Psoas muscle (tissue), 8 donors: Measurements from ENCODE around the gene BCL2L12. TPM values are rescaled to one million over a fixed set of nuclear protein-coding genes. Genes with fewer than 3 reads are reported as not detected.
A peak's percentile ranks its signal among the peaks of the same experiment; 100 is the strongest.

ENCODE experiments used
- ATAC-seq, 4 donors: fragments of 200-7000 bp; cut with Tn5 transposase; one replicate each; pipeline ENCODE4 v1.9.1; 2020; ENCODE audit warnings: moderate library complexity in 3 of 4, mild to moderate bottlenecking in 2 of 4
- DNase-seq, 2 donors: peaks; one replicate each; pipeline ENCODE4 v3.0.0-alpha.2; 2020
- H3K27ac ChIP-seq: fragments of 200-600 bp; one replicate; pipeline ENCODE4 v1.8.0; 2022
- H3K27me3 ChIP-seq, 3 donors: fragments of 200-600 bp in 1 of 3; one replicate each; pipeline versions ENCODE4 v1.6.1 to v1.8.0; 2013 to 2022; ENCODE audit warnings: low read length in 2 of 3, mild to moderate bottlenecking in 2 of 3, moderate library complexity in 1 of 3; ENCODE audit not compliant: insufficient read depth in 3 of 3
- H3K36me3 ChIP-seq, 2 donors: fragments of 200-600 bp in 1 of 2; one replicate each; pipeline versions ENCODE4 v1.6.1 to v1.8.0; 2013 to 2022; ENCODE audit warnings: low read depth in 1 of 2, mild to moderate bottlenecking in 1 of 2, moderate library complexity in 1 of 2; ENCODE audit not compliant: insufficient read depth in 1 of 2
- H3K4me1 ChIP-seq: fragments of 200-600 bp; one replicate; pipeline ENCODE4 v1.8.0; 2022
- H3K4me3 ChIP-seq: fragments of 200-600 bp; one replicate; pipeline ENCODE4 v1.8.0; 2022; ENCODE audit warnings: mild to moderate bottlenecking
- H3K9me3 ChIP-seq: fragments of 200-600 bp; one replicate; pipeline ENCODE4 v1.8.0; 2022
- CTCF ChIP-seq: fragments of 200-600 bp; IDR thresholded peaks from one replicate; pipeline ENCODE4 v1.8.0; 2022; ENCODE audit warnings: antibody characterized with exemption
- WGBS, 3 donors: extraction: QIAGEN DNeasy Blood & Tissue Kit; methylation state at CpG; one replicate each; pipeline versions ENCODE4 v1.1.6 to v1.1.7; 2013; 5-methylcytosine and 5-hydroxymethylcytosine counted together
- intact Hi-C, 2 donors: fragments of 100-400 bp; cut with DNase I; formaldehyde crosslinking; loops; one replicate each; pipeline versions ENCODE4 v1.11.0 to v1.14.2; 2022
- polyA plus RNA-seq, 3 donors: library from polyadenylated mRNA; stranded (reverse); fragments of 200-250 nt; gene quantifications; one replicate each; pipeline ENCODE4 v1.2.3, GENCODE V29; 2013
- total RNA-seq, 4 donors: library from RNA; stranded (reverse); fragmentation: NEBNext Ultra II Directional in 2 of 4; extraction: Animal tissue kit (Norgen Biotek cat#: 25700) in 2 of 4; gene quantifications; one replicate each; pipeline versions ENCODE4 v1.2.1 to v1.2.4, GENCODE V29; 2021 to 2023
- donor health status: healthy with polysubstance abuse.
- donor health status: DM: no; HTN: no; CAD: no; lungs with moderate emphysema.
- donor health status: Bipolar disorder and iron deficiency.
- donor health status: healthy.
- donor health status: DM: yes; HTN: yes; CAD: no.
- donor health status: DM: no; HTN: no; CAD: no.
- donor health status: DM: no; HTN: no; CAD: no.
- donor health status: DM: yes; HTN: yes; CAD: no.

BCL2L12 gene
- total and polyA plus RNA-seq, 7 donors: 13.0 to 42.7 (median 21.5) TPM

- WGBS, 3 donors: 48 to 53% (median 50%) methylated on average over 12 of the region's 12 CpGs
- H3K27me3 ChIP-seq: peaks cover 0 to 13% (median 0%) of the 10 kb centered on the region in 3 donors
- ATAC-seq: no peak
- H3K4me1 ChIP-seq: peaks cover 13% of the 10 kb centered on the region
- no peak overlapping the region for H3K4me3 ChIP-seq
- H3K36me3 ChIP-seq: peaks cover 3 to 58% of the 10 kb centered on the region in 2 donors
- intact Hi-C loops: loop anchor here in 1 of 2 donors (10.0 kb wide), 1 partner anchor 118 kb away; no protein-coding TSS in a partner anchor
- H3K9me3 ChIP-seq: no peaks in the 10 kb centered on the region
- no peak overlapping the region for H3K27ac ChIP-seq
- DNase-seq: no peak
- no peak for TF ChIP-seq CTCF
Observed at GRCh38 chr19:49687150-49687549, 21.4 kb downstream of the BCL2L12 start.

- no peak for ATAC-seq
- no peak overlapping the region for H3K27ac ChIP-seq
- no peak overlapping the region for H3K4me3 ChIP-seq
Observed at GRCh38 chr19:49687566-49688316, 22.0 kb downstream of the BCL2L12 start.

GRCh38 chr19:49688531-49689132 lies 22.9 kb downstream of the BCL2L12 start:
- intact Hi-C loops: loop anchor here in 1 of 2 donors (10.0 kb wide), 1 partner anchor 116 kb away; no protein-coding TSS in a partner anchor
- DNase-seq (no peak), ATAC-seq (peak in 3 of 4 donors; percentile 4 to 12 (median 5))
- peaks cover 0 to 13% (median 0%) of the 10 kb centered on the region in 3 donors for H3K27me3 ChIP-seq
- H3K27ac ChIP-seq: no peak overlapping the region
- H3K4me1 ChIP-seq: peaks cover 13% of the 10 kb centered on the region
- no peak for TF ChIP-seq CTCF
- H3K4me3 ChIP-seq: no peak overlapping the region
- H3K9me3 ChIP-seq: no peaks in the 10 kb centered on the region
- 52 to 60% (median 58%) methylated on average over 12 of the region's 12 CpGs for WGBS, 3 donors
- H3K36me3 ChIP-seq: peaks cover 0 to 43% of the 10 kb centered on the region in 2 donors

More at GRCh38 chr19:49687566-49688316, 22.0 kb downstream of the BCL2L12 start:
- WGBS, 3 donors: 60 to 63% (median 62%) methylated on average over 24 to 26 of the region's 26 CpGs
- no peaks in the 10 kb centered on the region for H3K9me3 ChIP-seq
- TF ChIP-seq CTCF: no peak
- peaks cover 13% of the 10 kb centered on the region for H3K4me1 ChIP-seq
- peaks cover 0 to 13% (median 0%) of the 10 kb centered on the region in 3 donors for H3K27me3 ChIP-seq
- H3K36me3 ChIP-seq: peaks cover 0 to 52% of the 10 kb centered on the region in 2 donors
- no peak for DNase-seq
- intact Hi-C loops: loop anchor here in 1 of 2 donors (10.0 kb wide), 1 partner anchor 117 kb away; no protein-coding TSS in a partner anchor

- Histone ChIP-seq H3K27ac (peak within 1 kb of the TSS; percentile 23), H3K4me3 (peak within 1 kb of the TSS; percentile 63), H3K4me1 (peaks cover 13% of the 10 kb centered on the region), H3K9me3 (no peaks in the 10 kb centered on the region), H3K36me3 (peaks cover 0 to 36% of the 10 kb centered on the region in 2 donors), H3K27me3 (peaks cover 0 to 13% (median 0%) of the 10 kb centered on the region in 3 donors)
- peak; percentile 47 for TF ChIP-seq CTCF
- DNase-seq: peak in 1 of 2 donors; percentile 77
- WGBS, 3 donors: 25 to 27% (median 26%) methylated on average over 53 to 54 of the region's 54 CpGs
- intact Hi-C loops: loop anchor here in 1 of 2 donors (10.0 kb wide), 1 partner anchor 115 kb away; no protein-coding TSS in a partner anchor
- ATAC-seq: peak; percentile 50 to 73 (median 59)
Observed at GRCh38 chr19:49689133-49690078, 23.7 kb downstream of the BCL2L12 start, which contains the start of gene ADM5. ADM5 (plus strand) TSS chr19:49689594; CDS start chr19:49689838, 244 bp downstream.
